ENCODE data around the gene CLK4. TPM values are rescaled to one million over a fixed set of nuclear protein-coding genes. Genes with fewer than 3 reads are reported as not detected.

The CLK4 gene
- total RNA-seq, 1 experiment from 2014 or later = 9.8 TPM

DNA sequence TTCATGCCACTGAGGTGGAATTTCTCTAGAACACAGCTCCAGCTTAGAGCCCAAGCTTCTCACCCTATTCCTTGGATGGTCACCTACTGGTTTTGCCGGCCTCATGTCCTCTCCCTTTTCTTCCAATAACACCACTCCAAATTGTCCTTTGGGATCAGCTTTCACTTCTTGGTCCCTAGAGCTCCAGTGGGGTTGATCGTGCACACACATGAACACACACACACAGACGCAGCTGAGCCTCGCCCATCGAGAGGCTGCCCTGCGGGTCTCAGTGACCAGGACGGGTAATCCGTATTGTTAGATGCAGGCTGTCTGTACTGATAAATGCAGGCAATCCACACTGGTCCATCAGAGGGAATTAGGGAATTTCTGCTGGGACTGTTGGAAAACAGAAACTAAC lies 43.6 kb downstream of the CLK4 start:
- CTCF ChIA-PET = no interaction called here

GRCh38 chr5:178582291-178582690 lies 44.6 kb downstream of the CLK4 start:
- ChIA-PET RAD21 (ENCODE audit: low non-redundant PET in 1 of 2, low total read pairs in 2 of 2, uncharacterized antibody in 2 of 2, unreplicated experiment in 2 of 2) (no interaction called here), POLR2A (no interaction called here), CTCF (no interaction called here)
- H3K27ac ChIP-seq (ENCODE audit: low read depth, low read length) = no peak overlapping the region
- no peaks in the 10 kb centered on the region for H3K27me3 ChIP-seq (ENCODE audit: insufficient read depth, low read length)
- no peak overlapping the region for H2AFZ ChIP-seq (ENCODE audit: low read depth, low read length, poor library complexity, severe bottlenecking)
- no TSS peak for BruUV-seq (replicated peaks)
- no peak overlapping the region for H3K9ac ChIP-seq (ENCODE audit: low read length)
- TF ChIP-seq EZH2 (IDR thresholded peaks at IDR 0.05) (no peak), TCF7L2 (IDR thresholded peaks at IDR 0.05; ENCODE audit: borderline replicate concordance, extremely low read depth, insufficient read depth, insufficient read length) (no peak), POLR2A (IDR thresholded peaks at IDR 0.05; ENCODE audit: borderline replicate concordance, extremely low read depth, insufficient read depth, insufficient read length) (no peak), RAD21 (IDR thresholded peaks at IDR 0.05; ENCODE audit: low read depth) (no peak), YY1 (IDR thresholded peaks at IDR 0.05; ENCODE audit: extremely low read depth, insufficient replicate concordance, low read depth, low read length) (no peak), EZH2phosphoT487 (IDR thresholded peaks at IDR 0.05; ENCODE audit: borderline replicate concordance) (no peak), CTCF (IDR thresholded peaks at IDR 0.05 in 2 of 3, conservative IDR thresholded peaks at IDR 0.05 in 1 of 3; ENCODE audit: borderline replicate concordance in 1 of 3, insufficient read depth in 1 of 3, low read depth in 2 of 3, low read length in 2 of 3) (no peak), CEBPB (IDR thresholded peaks at IDR 0.05; ENCODE audit: low read depth) (no peak), POLR2AphosphoS5 (IDR thresholded peaks at IDR 0.05; ENCODE audit: low read depth, low read length) (no peak), ELF1 (IDR thresholded peaks at IDR 0.05; ENCODE audit: borderline replicate concordance, low read depth) (no peak), FOSL1 (IDR thresholded peaks at IDR 0.05; ENCODE audit: low read depth) (no peak), MAX (IDR thresholded peaks at IDR 0.05) (no peak)
- TF ChIP-seq, protein P1, sequence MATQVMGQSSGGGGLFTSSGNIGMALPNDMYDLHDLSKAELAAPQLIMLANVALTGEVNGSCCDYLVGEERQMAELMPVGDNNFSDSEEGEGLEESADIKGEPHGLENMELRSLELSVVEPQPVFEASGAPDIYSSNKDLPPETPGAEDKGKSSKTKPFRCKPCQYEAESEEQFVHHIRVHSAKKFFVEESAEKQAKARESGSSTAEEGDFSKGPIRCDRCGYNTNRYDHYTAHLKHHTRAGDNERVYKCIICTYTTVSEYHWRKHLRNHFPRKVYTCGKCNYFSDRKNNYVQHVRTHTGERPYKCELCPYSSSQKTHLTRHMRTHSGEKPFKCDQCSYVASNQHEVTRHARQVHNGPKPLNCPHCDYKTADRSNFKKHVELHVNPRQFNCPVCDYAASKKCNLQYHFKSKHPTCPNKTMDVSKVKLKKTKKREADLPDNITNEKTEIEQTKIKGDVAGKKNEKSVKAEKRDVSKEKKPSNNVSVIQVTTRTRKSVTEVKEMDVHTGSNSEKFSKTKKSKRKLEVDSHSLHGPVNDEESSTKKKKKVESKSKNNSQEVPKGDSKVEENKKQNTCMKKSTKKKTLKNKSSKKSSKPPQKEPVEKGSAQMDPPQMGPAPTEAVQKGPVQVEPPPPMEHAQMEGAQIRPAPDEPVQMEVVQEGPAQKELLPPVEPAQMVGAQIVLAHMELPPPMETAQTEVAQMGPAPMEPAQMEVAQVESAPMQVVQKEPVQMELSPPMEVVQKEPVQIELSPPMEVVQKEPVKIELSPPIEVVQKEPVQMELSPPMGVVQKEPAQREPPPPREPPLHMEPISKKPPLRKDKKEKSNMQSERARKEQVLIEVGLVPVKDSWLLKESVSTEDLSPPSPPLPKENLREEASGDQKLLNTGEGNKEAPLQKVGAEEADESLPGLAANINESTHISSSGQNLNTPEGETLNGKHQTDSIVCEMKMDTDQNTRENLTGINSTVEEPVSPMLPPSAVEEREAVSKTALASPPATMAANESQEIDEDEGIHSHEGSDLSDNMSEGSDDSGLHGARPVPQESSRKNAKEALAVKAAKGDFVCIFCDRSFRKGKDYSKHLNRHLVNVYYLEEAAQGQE (IDR thresholded peaks at IDR 0.05; ENCODE audit: low read depth) = no peak
- no peaks in the 10 kb centered on the region for H3K9me2 ChIP-seq (ENCODE audit: insufficient read depth)
- no peak overlapping the region for H3K4me3 ChIP-seq (replicated peaks in 1 of 2; ENCODE audit: low read depth in 1 of 2, low read length in 2 of 2)
- no peaks in the 10 kb centered on the region; a peak in 1 of 4 replicates for H3K9me3 ChIP-seq (ENCODE audit: control insufficient read depth in 1 of 2, insufficient read depth in 1 of 2, low read depth in 1 of 2, low read length in 2 of 2)
- ATAC-seq (no peak), DNase-seq (ENCODE audit: low read depth, low spot score) (no peak)
- intact Hi-C loops (cut with micrococcal nuclease) = no loop called here
- H4K20me1 ChIP-seq (ENCODE audit: insufficient read depth) = no peaks in the 10 kb centered on the region
- no peaks in the 10 kb centered on the region for H3K79me2 ChIP-seq (ENCODE audit: insufficient read depth, low read length)
- H3K36me3 ChIP-seq (ENCODE audit: control insufficient read depth in 1 of 2, insufficient read depth in 2 of 2, low read length in 2 of 2) = no peaks in the 10 kb centered on the region
- no peaks in the 10 kb centered on the region for H3K4me1 ChIP-seq (ENCODE audit: control insufficient read depth in 1 of 2, insufficient read depth in 2 of 2, low read length in 2 of 2)
- no peak overlapping the region for H3K4me2 ChIP-seq (ENCODE audit: low read length)

More for the DNA sequence above, 43.6 kb downstream of the CLK4 start:
- ChIA-PET POLR2A (no interaction called here), RAD21 (ENCODE audit: low non-redundant PET in 1 of 2, low total read pairs in 2 of 2, uncharacterized antibody in 2 of 2, unreplicated experiment in 2 of 2) (no interaction called here)
- Histone ChIP-seq H3K9me3 (ENCODE audit: control insufficient read depth in 1 of 2, insufficient read depth in 1 of 2, low read depth in 1 of 2, low read length in 2 of 2) (no peaks in the 10 kb centered on the region; a peak in 1 of 4 replicates), H3K79me2 (ENCODE audit: insufficient read depth, low read length) (no peaks in the 10 kb centered on the region), H3K27me3 (ENCODE audit: insufficient read depth, low read length) (no peaks in the 10 kb centered on the region), H3K27ac (ENCODE audit: low read depth, low read length) (no peak overlapping the region), H2AFZ (ENCODE audit: low read depth, low read length, poor library complexity, severe bottlenecking) (no peak overlapping the region), H3K36me3 (ENCODE audit: control insufficient read depth in 1 of 2, insufficient read depth in 2 of 2, low read length in 2 of 2) (no peaks in the 10 kb centered on the region), H3K4me1 (ENCODE audit: control insufficient read depth in 1 of 2, insufficient read depth in 2 of 2, low read length in 2 of 2) (no peaks in the 10 kb centered on the region), H3K4me2 (ENCODE audit: low read length) (no peak overlapping the region), H3K9me2 (ENCODE audit: insufficient read depth) (no peaks in the 10 kb centered on the region), H3K9ac (ENCODE audit: low read length) (no peak overlapping the region), H4K20me1 (ENCODE audit: insufficient read depth) (no peaks in the 10 kb centered on the region), H3K4me3 (replicated peaks in 1 of 2; ENCODE audit: low read depth in 1 of 2, low read length in 2 of 2) (no peak overlapping the region)
- DNase-seq (ENCODE audit: low read depth, low spot score) (no peak), ATAC-seq (no peak)
- TF ChIP-seq ZFX (IDR thresholded peaks at IDR 0.05) = no peak
- BruUV-seq (replicated peaks) = no TSS peak
- intact Hi-C loops (cut with micrococcal nuclease) = no loop called here
